Keratinocyte (primary cell): ENCODE measurements around the gene SYDE1. TPM values are rescaled to one million over a fixed set of nuclear protein-coding genes. Genes with fewer than 3 reads are reported as not detected.

Experiments
- DNase-seq: peaks from one replicate; pipeline ENCODE4 v3.0.0-alpha.2; 2011; ENCODE audit warnings: low read depth, missing footprints, low spot score
- FAIRE-seq: peaks from 2 replicates; lab custom pipeline; 2011; peaks lifted over from hg19 to GRCh38; lab: Jason Lieb, UNC
- H2AFZ ChIP-seq: 2 replicates; pipeline ENCODE4 v1.6.0; 2012; ENCODE audit warnings: low read length, control low read depth, inconsistent platforms; ENCODE audit not compliant: control insufficient read depth
- H3K27ac ChIP-seq: 2 replicates; pipeline ENCODE4 v1.5.1; 2011; ENCODE audit warnings: low read length; ENCODE audit not compliant: control insufficient read depth, insufficient read depth
- H3K27me3 ChIP-seq: 3 replicates; pipeline ENCODE4 v1.6.0; 2011; ENCODE audit warnings: low read length; ENCODE audit not compliant: control insufficient read depth, insufficient read depth; ENCODE audit errors: extremely low read depth
- H3K36me3 ChIP-seq, 2 experiments: 2 replicates in 1 of 2; 3 replicates in 1 of 2; pipeline ENCODE4 v1.5.1; 2011; ENCODE audit warnings: low read length in 2 of 2, mild to moderate bottlenecking in 1 of 2; ENCODE audit not compliant: control insufficient read depth in 2 of 2, insufficient read depth in 2 of 2; ENCODE audit errors: extremely low read depth in 1 of 2
- H3K4me1 ChIP-seq: 3 replicates; pipeline ENCODE4 v1.5.1; 2011; ENCODE audit warnings: low read length; ENCODE audit not compliant: control insufficient read depth, insufficient read depth; ENCODE audit errors: extremely low read depth
- H3K4me2 ChIP-seq: 3 replicates; pipeline ENCODE4 v1.6.0; 2011; ENCODE audit warnings: low read depth, low read length; ENCODE audit not compliant: control insufficient read depth, insufficient read depth; ENCODE audit errors: extremely low read depth
- H3K4me3 ChIP-seq, 3 experiments: fragments of 200-600 bp in 1 of 3; sonication (generic) in 1 of 3; 2 replicates in 2 of 3; 3 replicates in 1 of 3; pipeline ENCODE4 v1.5.1; 2011 to 2016; ENCODE audit warnings: low read length in 3 of 3, mild to moderate bottlenecking in 3 of 3, control low read depth in 2 of 3, inconsistent platforms in 1 of 3, low read depth in 1 of 3, mixed read lengths in 1 of 3, mixed run types in 1 of 3, moderate library complexity in 1 of 3; ENCODE audit not compliant: control insufficient read depth in 2 of 3, insufficient read depth in 2 of 3; ENCODE audit errors: extremely low read depth in 1 of 3
- H3K79me2 ChIP-seq: 2 replicates; pipeline ENCODE4 v1.6.0; 2012; ENCODE audit warnings: low read length; ENCODE audit not compliant: control insufficient read depth, insufficient read depth
- H3K9ac ChIP-seq: 3 replicates; pipeline ENCODE4 v1.6.0; 2011; ENCODE audit warnings: low read length; ENCODE audit not compliant: control insufficient read depth, insufficient read depth; ENCODE audit errors: extremely low read depth
- H3K9me1 ChIP-seq: 3 replicates; pipeline ENCODE4 v1.6.0; 2011; ENCODE audit warnings: low read length; ENCODE audit not compliant: control insufficient read depth, insufficient read depth; ENCODE audit errors: extremely low read depth
- H3K9me3 ChIP-seq: 2 replicates; pipeline ENCODE4 v1.5.1; 2012; ENCODE audit warnings: low read depth, low read length; ENCODE audit not compliant: control insufficient read depth
- H4K20me1 ChIP-seq: 3 replicates; pipeline ENCODE4 v1.6.0; 2011; ENCODE audit warnings: low read length; ENCODE audit not compliant: control insufficient read depth, insufficient read depth; ENCODE audit errors: extremely low read depth
- CTCF ChIP-seq, 3 experiments: IDR thresholded peaks in 1 of 3; conservative IDR thresholded peaks in 1 of 3; optimal IDR thresholded peaks in 1 of 3; 2 replicates in 2 of 3; 3 replicates in 1 of 3; pipeline versions ENCODE3 to v1.5.1; 2011; ENCODE audit warnings: low read length in 3 of 3, mild to moderate bottlenecking in 3 of 3, moderate library complexity in 2 of 3, control low read depth in 1 of 3, inconsistent platforms in 1 of 3; ENCODE audit not compliant: insufficient read depth in 2 of 3; ENCODE audit errors: extremely low read depth in 1 of 3
- EZH2 ChIP-seq: IDR thresholded peaks from one replicate; pipeline ENCODE4 v1.6.1; 2012; ENCODE audit warnings: inconsistent platforms, mild to moderate bottlenecking, low read length, moderate library complexity
- dilution Hi-C: fragments of 300-500 bp; cut with MboI; formaldehyde crosslinking; loops from one replicate; pipeline ENCODE4 v1.7.0; 2020; ENCODE audit warnings: low sequenced_read_pairs; ENCODE audit not compliant: extremely low pct_ligation_motif_present
- polyA plus RNA-seq, 5 experiments: library from polyadenylated mRNA; depleted of rRNA in 3 of 5; stranded (reverse) in 3 of 5; stranded (forward) in 1 of 5; unstranded in 1 of 5; fragments of >200 nt; gene quantifications; 1 replicate in 1 of 5; 2 replicates in 3 of 5; 3 replicates in 1 of 5; pipeline versions ENCODE4 v1.2.1 to v1.2.3, GENCODE V29; 2011 to 2012; ENCODE audit warnings: missing spikeins in 2 of 5, low read depth in 1 of 5, low replicate concordance in 1 of 5

The SYDE1 gene
- polyA plus RNA-seq, 1 donor (not counting 4 experiments of a cell fraction or from before 2014, with no cell fraction given): 5.8 TPM

- no peak overlapping the region for H2AFZ ChIP-seq
- no peaks in the 10 kb centered on the region for H3K36me3 ChIP-seq
- H3K79me2 ChIP-seq: no peaks in the 10 kb centered on the region
- no peak for TF ChIP-seq CTCF (optimal IDR thresholded peaks at IDR 0.05 in 1 of 3, IDR thresholded peaks at IDR 0.05 in 1 of 3, conservative IDR thresholded peaks at IDR 0.05 in 1 of 3; ENCODE audit: extremely low read depth in 1 of 3, insufficient read depth in 2 of 3, low read length in 3 of 3)
- TF ChIP-seq EZH2: no peak
- dilution Hi-C loops: no loop called here
- FAIRE-seq (no peak), DNase-seq (no peak)
- H4K20me1 ChIP-seq: no peaks in the 10 kb centered on the region
- H3K9me3 ChIP-seq: no peaks in the 10 kb centered on the region
- H3K4me1 ChIP-seq: no peaks in the 10 kb centered on the region
- no peaks in the 10 kb centered on the region for H3K27me3 ChIP-seq
- no peak overlapping the region for H3K9ac ChIP-seq
- H3K9me1 ChIP-seq: no peaks in the 10 kb centered on the region
- no peak overlapping the region for H3K4me2 ChIP-seq
- H3K4me3 ChIP-seq: no peak overlapping the region
- no peak overlapping the region for H3K27ac ChIP-seq
Measured at GRCh38 chr19:15137777-15138176, 30.6 kb downstream of the SYDE1 start.

GRCh38 chr19:15138427-15138826 is 31.2 kb downstream of the SYDE1 start:
- H3K9me1 ChIP-seq: no peaks in the 10 kb centered on the region
- no peaks in the 10 kb centered on the region for H4K20me1 ChIP-seq
- no peak for TF ChIP-seq EZH2
- TF ChIP-seq CTCF (optimal IDR thresholded peaks at IDR 0.05 in 1 of 3, IDR thresholded peaks at IDR 0.05 in 1 of 3, conservative IDR thresholded peaks at IDR 0.05 in 1 of 3; ENCODE audit: extremely low read depth in 1 of 3, insufficient read depth in 2 of 3, low read length in 3 of 3): no peak
- H2AFZ ChIP-seq: no peak overlapping the region
- H3K4me2 ChIP-seq: no peak overlapping the region
- H3K9me3 ChIP-seq: peaks cover under 1% of the 10 kb centered on the region
- no peak overlapping the region for H3K27ac ChIP-seq
- no peaks in the 10 kb centered on the region for H3K36me3 ChIP-seq
- H3K27me3 ChIP-seq: no peaks in the 10 kb centered on the region
- FAIRE-seq (no peak), DNase-seq (no peak)
- H3K9ac ChIP-seq: no peak overlapping the region
- no peak overlapping the region for H3K4me3 ChIP-seq
- H3K4me1 ChIP-seq: no peaks in the 10 kb centered on the region
- dilution Hi-C loops: no loop called here
- no peaks in the 10 kb centered on the region for H3K79me2 ChIP-seq
